HEK293T (cell line): ENCODE data around the gene SLC6A7.

ENCODE experiments used
- ARNT ChIP-seq: fragments of 450-650 bp; IDR thresholded peaks from 2 replicates; pipeline ENCODE4 v1.6.1; 2017; ENCODE audit warnings: mild to moderate bottlenecking
- BHLHE40 ChIP-seq: fragments of 450-650 bp; IDR thresholded peaks from 2 replicates; pipeline ENCODE4 v1.6.1; 2016; ENCODE audit warnings: mild to moderate bottlenecking, moderate library complexity, borderline replicate concordance
- CTBP1 ChIP-seq: fragments of 450-650 bp; IDR thresholded peaks from 2 replicates; pipeline ENCODE4 v1.6.1; 2016; ENCODE audit warnings: borderline replicate concordance
- ELF4 ChIP-seq: fragments of 450-650 bp; IDR thresholded peaks from 2 replicates; pipeline ENCODE4 v1.6.1; 2017; ENCODE audit warnings: antibody characterized with exemption
- FOXK2 ChIP-seq: fragments of 450-650 bp; IDR thresholded peaks from 2 replicates; pipeline ENCODE4 v1.6.1; 2016; ENCODE audit warnings: mild to moderate bottlenecking
- HDGF ChIP-seq: fragments of 450-650 bp; IDR thresholded peaks from 2 replicates; pipeline ENCODE4 v1.6.1; 2017; ENCODE audit warnings: antibody characterized with exemption, borderline replicate concordance
- L3MBTL2 ChIP-seq: fragments of 450-650 bp; conservative IDR thresholded peaks from 2 replicates; pipeline ENCODE4 v1.6.1; 2016; ENCODE audit warnings: mild to moderate bottlenecking
- NFRKB ChIP-seq: fragments of 450-650 bp; IDR thresholded peaks from 2 replicates; pipeline ENCODE4 v1.6.1; 2016; ENCODE audit warnings: mild to moderate bottlenecking, moderate library complexity
- PKNOX1 ChIP-seq: fragments of 450-650 bp; IDR thresholded peaks from 2 replicates; pipeline ENCODE4 v1.6.1; 2016
- SP1 ChIP-seq: fragments of 450-650 bp; IDR thresholded peaks from 2 replicates; pipeline ENCODE4 v1.6.1; 2017
- SUZ12 ChIP-seq: fragments of 450-650 bp; IDR thresholded peaks from 2 replicates; pipeline ENCODE4 v1.6.1; 2016; ENCODE audit warnings: mild to moderate bottlenecking
- TARDBP ChIP-seq: fragments of 450-650 bp; IDR thresholded peaks from 2 replicates; pipeline ENCODE4 v1.6.1; 2016

- TF ChIP-seq SP1 (no peak), TARDBP (no peak), BHLHE40 (no peak), NFRKB (no peak), ELF4 (no peak), L3MBTL2 (no peak), ARNT (no peak), SUZ12 (no peak), FOXK2 (no peak), CTBP1 (no peak), PKNOX1 (no peak), HDGF (no peak)
Observed at GRCh38 chr5:150186897-150187296, 3.0 kb upstream of the SLC6A7 start.
